SIG-M5 (cell line): ENCODE results near the gene PIGS.
"Not testable (repeated sequence)": the region's sequence is repeated elsewhere in the genome, so short reads cannot be mapped to it uniquely, and the experiment has no call there.

ENCODE experiments used
- DNase-seq: peaks from one replicate; lab custom pipeline; 2025; lab: John Stamatoyannopoulos, UW

The PIGS gene

GRCh38 chr17:28571361-28572122, at the start of gene PIGS:
PIGS (minus strand) TSS chr17:28571524; CDS start chr17:28571496, 28 bp downstream.
- peak; percentile 66 for DNase-seq

- no peak for DNase-seq
Measured at GRCh38 chr17:28620010-28620409, 48.7 kb upstream of the PIGS start.

- DNase-seq = no peak
Measured at GRCh38 chr17:28618464-28618863, 47.1 kb upstream of the PIGS start.

- no peak for DNase-seq
Measured at GRCh38 chr17:28616281-28616680, 45.0 kb upstream of the PIGS start.

DNA sequence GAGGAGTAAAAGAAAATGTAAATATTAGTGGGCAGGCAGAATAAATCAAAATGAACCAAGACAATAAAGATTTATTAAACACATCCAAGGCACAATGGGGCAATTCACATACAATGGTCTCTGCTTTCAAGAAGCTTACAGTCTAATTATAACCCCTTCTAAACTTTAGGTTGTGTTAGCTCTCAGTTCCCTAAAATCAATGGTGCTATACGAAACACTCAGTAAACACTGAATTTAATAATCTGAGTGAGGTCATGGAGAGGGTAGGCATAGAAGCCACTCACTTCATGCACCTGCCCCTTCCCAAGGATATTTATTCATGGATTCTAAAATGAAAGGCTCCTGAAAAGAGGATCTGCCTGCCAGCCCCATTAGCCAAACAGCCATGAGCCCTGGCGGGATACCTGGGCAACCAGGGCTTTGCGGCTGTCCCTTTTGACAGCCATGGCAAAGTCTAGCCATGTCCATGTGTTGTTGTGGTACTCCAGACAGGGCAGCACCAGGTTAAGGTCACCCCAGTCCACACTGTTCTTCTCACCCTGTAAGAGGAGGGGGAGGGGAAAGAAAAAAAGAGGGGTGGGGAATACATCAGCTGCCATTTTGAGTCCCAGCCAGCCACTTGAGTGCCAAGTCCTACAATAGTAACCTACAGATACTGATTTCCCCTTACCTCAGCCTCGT, 44.1 kb upstream of the PIGS start:
- no peak for DNase-seq

GRCh38 chr17:28613931-28614381, 42.6 kb upstream of the PIGS start, which contains the start of gene RSKR:
RSKR (minus strand) TSS chr17:28614185; CDS start chr17:28614161, 24 bp downstream.
- DNase-seq = no peak

GRCh38 chr17:28612936-28613872, 41.9 kb upstream of the PIGS start:
- DNase-seq = no peak

GRCh38 chr17:28612531-28612930, 41.2 kb upstream of the PIGS start:
- no peak for DNase-seq

DNA sequence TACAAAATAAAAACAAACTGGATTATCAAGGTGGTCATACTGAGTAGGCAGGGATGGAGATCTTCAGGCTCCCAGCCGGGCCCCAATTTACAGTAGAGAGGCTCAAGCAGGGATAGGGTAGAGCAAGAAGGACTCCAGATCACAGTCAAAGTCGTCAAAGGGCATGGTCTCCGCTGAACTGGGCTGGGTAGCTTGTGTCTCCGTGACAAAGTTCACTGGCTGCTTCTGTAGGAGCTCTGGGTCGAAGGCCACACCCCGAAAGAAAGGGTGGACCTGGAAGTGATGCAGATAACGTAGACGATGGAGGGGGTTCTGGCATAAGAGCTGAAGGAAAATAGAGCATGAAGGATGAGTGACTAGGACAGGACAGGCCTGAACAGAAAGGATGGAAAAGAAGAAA, 39.1 kb upstream of the PIGS start:
- DNase-seq = no peak

GRCh38 chr17:28604031-28604430, 32.7 kb upstream of the PIGS start:
- not testable (repeated sequence) for DNase-seq

GRCh38 chr17:28599311-28600184, 28.2 kb upstream of the PIGS start:
- peak; percentile 80 for DNase-seq

DNA sequence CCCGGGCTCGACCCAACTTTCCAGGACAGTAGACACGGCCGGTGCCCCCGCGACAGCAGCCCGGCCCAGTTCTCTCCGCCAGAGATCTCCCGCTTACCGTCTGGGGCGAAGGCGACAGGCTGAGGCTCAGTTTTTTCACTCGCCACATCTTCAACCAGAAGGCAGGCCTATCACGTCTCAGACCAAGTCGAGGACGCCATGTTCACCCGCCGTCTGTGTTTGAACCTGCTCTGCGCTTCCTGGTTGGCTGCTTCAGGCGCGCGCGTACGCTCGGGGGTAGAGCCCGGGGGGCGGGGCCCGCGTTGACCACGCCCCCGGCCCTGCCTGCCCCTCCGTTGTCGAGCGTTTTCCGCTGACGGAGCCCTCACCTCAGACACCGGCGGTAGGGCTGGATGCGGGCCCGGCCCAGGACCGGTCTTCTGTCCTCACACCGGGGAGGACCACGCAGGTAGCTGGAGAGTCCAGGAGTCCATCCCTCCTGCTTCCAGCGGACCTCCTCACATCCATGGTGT, 27.5 kb upstream of the PIGS start, which contains the start of gene SPAG5:
Gene SPAG5, minus strand, starts transcription at position 227 of the 512 bp plus-strand sequence. Its CDS starts 79 bp downstream, at position 148.
- peak; percentile 79 for DNase-seq

DNA sequence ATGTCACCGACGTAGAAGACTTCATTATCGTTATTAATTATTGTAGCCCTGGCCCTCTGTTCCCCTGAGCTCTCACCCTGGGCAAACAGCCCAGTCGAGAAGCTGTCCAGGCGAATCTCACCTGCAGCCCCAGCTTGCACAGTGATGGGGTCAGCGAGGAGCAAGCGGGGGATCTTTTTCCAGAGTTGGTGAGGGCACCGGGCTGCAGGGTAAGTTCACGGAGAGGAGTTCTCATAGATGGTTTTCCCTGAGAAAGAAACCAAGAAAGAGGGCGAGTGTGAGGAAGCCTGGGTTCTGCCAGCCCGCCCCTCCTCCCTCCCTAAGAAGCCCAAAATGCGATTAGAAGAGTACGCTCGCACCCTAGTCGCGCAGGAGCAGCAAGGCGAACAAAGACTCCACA, 27.1 kb upstream of the PIGS start:
- DNase-seq = no peak

DNA sequence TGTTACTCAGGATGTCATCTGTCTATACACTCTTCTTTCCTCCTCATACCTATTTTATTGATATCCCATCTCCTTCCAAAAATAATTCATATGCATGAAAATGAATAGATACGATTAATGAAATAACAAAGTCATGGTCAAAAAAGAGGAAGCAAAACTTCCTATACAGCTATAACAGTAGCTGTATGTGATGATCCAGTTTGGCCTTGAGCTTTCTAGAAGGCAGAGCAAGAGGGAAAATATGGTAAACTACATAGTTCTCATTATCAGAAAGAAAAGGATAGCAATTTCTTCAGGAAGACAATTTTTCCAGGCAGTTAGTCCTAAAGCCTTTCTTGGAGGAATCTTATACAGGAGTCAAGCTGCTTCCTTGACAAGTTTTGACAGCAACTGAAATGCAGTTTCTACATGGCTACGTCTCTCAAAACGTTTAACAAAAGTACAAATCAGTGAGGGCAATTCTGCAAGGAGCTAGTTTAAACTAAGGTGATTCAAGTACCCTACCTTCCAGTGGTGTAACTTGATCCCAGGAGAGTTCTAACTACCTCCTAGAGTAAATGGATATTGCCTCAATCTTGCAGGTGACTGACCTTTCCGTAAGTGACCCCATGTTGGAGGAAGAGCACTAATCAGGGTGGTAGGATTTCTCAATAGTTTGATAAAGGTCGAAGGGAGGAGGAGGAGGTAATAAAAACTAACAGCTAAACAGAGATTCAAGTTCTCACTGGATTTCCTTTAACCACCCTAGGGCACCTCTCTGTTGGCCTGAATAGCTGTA, 26.5 kb upstream of the PIGS start:
- DNase-seq = no peak

DNA sequence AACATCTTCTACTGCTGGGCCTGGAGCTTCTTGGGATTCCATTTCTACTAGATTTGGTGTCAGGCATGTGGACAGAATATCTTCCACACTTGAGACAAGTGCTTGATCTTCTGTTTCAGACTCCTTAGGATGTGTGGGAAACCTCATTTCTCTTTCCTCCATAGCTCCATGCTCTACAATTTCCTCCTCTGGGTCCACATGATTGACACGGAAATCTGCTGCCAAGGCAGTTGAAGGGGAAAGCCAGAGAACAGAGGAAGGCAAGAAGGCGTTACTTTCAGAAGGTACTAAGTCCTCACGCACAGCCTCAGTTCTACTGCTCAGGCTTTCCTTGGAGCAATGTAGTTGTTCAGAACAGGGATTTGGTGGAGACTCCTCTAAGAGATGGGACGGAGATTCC, 20.9 kb upstream of the PIGS start:
- DNase-seq = no peak

GRCh38 chr17:28585851-28586250, 14.5 kb upstream of the PIGS start:
- DNase-seq = no peak

- no peak for DNase-seq
Measured at GRCh38 chr17:28584434-28584833, 13.1 kb upstream of the PIGS start.

- DNase-seq = no peak
Measured at GRCh38 chr17:28582513-28582912, 11.2 kb upstream of the PIGS start.

GRCh38 chr17:28580959-28581358, 9.6 kb upstream of the PIGS start:
- no peak for DNase-seq

DNA sequence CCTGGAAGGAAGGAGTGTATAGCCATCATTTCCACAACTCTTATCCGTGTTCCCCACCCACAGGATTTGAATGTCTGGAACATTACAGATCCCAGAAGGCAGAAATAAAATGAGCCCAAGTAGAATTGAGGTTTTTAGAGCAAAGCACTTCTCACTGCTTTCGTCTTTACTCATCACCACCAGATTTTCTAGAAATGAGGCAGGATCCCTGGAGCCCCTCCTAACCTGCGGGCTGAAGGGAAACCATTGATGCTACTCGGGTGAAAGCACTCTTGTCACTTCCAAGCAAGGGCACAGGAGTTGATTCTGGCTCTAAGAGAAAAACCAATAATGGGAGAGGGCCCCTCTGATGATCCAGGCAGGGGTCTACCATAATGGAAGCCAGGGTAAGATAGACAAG, 8.2 kb upstream of the PIGS start:
- DNase-seq = no peak
